Ramos (cell line): ENCODE measurements around the gene CNTN5.

Experiments
- in situ Hi-C: fragments of 300-500 bp; cut with MboI; formaldehyde crosslinking; loops from one replicate; pipeline ENCODE4 v1.14.3; 2022; ENCODE audit warnings: low sequenced_read_pairs; ENCODE audit not compliant: unreplicated experiment

Gene CNTN5

DNA sequence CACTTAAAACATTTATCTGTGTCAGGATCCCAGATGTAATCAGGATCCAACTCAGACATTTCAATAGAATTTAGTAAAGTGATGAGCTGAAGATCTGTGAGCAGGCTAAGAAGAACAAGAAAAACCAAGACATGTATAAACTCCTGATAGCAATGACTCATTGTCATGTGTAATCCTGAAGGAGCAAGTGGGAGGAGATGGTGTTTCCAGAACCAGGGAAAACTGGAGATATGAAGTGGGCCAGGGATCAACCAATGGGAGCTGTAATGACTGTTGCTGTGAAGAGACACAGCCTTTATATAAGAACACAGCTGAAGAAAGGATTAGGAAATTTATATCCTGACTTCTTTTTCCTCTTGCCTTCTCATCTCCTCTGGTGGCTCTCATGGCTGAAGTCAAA, 983.8 kb downstream of the CNTN5 start:
- in situ Hi-C loops = no loop called here

DNA sequence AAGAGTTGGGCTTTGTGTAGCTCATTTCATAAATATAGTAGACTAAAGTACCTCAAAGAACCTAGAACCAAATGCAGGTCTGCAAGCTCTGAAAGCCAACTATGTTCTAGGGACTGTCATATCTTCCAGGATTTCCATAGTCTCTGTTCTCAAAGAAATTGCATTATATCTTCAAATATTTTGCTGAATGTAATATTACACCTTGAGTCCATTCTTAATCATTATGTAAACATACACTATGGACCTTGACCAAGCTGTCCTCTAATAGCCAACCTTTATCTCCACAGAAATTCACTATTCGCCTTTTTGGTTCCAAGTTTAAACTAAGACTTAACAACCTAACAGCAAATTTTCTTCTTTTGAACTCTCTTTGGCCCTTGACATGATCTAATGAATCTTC, 987.7 kb downstream of the CNTN5 start:
- in situ Hi-C loops = no loop called here

GRCh38 chr11:100009728-100010127, 989.0 kb downstream of the CNTN5 start:
- in situ Hi-C loops = no loop called here

DNA sequence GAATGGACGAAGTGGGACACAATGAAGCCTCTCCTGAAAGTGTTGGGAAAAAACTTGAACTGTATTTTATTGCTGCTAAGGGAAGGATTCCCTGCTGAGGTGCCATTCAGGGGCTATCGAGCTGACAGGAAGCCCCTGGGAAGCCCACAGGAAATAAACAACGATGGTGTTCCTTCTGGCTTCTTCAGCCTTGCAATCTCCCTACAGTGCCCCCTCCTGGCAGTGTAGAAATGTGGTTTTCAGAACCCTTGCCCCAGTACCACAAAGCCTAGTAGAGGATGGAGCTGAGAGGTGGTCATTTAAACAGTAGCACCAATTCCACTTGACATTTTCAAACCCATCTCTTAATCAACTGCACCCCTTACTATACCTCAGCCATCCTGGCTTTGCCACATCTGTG, 989.6 kb downstream of the CNTN5 start:
- in situ Hi-C loops = no loop called here

DNA sequence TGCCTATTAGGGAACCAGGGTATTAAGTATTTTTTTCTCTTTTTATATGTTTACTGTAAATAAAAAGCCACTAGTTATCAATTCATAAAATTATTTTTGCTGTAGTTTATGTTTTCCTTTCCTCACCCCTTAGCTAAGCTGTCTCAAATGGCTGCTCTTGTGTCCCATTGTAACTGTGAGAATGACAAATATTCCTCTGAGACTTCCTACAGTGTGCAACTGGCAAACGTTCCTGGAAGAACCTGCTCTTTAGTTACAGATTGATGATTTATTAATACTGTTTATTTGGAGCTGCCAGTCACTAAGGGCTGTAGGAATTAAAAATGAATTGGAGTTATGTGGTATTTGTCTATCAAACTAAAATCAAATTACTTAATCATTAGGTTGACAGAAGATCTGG, 990.9 kb downstream of the CNTN5 start:
- in situ Hi-C loops = no loop called here

DNA sequence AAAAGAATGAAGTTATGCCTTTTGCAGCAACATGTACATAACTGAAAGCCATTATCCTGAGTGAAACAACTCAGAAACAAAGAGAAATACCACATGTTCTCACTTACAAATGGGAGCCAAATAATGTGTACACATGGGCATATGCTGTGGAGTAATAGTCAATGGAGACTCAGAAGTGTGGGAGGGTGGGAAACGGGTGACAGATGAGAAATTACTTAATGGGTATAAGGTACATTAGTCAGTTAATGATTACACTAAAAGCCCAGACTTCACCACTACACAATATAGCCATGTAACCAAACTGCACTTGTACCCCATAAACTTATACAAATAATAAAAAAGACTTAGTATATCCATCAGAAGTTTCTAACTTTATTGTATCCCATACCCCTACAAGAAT, 992.3 kb downstream of the CNTN5 start:
- in situ Hi-C loops = no loop called here

DNA sequence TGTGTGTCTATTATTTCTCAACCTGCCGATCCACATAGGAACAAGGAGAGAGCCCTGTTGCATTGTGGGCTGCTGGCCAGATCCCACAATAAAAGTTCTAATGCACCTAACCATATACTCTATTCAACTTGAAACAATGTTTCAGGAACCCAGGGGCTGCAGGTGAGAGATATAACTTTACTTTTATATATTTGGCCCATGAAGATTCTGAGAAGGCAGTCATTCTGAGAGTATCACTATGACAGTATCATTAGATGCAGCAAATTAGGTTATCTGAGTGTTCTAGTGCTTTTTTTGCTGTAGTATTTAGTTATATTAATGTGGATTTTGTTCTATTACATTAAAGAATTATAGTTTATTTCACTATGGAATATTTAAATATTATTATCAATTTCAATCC, 1011.2 kb downstream of the CNTN5 start:
- in situ Hi-C loops = no loop called here

- in situ Hi-C loops = no loop called here
Observed at GRCh38 chr11:100061006-100061405, 1040.3 kb downstream of the CNTN5 start.

GRCh38 chr11:100066399-100066798, 1045.7 kb downstream of the CNTN5 start:
- in situ Hi-C loops = no loop called here

- in situ Hi-C loops = no loop called here
Observed at GRCh38 chr11:100068116-100068515, 1047.4 kb downstream of the CNTN5 start.

GRCh38 chr11:100072131-100072530, 1051.4 kb downstream of the CNTN5 start:
- in situ Hi-C loops = no loop called here

DNA sequence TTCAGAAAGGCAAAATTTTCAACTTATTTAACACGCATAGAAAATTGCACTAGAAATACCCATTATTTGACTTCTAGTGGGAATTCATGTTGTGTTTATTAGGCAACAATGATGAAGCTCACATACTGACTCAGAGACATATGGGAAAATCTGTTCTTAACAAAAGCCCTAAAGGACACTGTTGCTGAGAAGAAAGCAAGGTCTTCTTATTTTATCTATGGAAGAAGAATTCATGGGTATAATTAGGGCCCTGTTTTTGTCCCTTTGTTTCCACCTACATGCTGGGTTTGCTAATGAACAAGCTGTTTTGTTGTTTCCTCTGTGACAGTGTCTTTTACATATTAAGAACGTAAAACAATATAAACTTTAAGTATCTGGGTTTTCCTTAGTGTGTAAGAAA, 1059.6 kb downstream of the CNTN5 start:
- in situ Hi-C loops = no loop called here

GRCh38 chr11:100080821-100081220, 1060.1 kb downstream of the CNTN5 start:
- in situ Hi-C loops = no loop called here

DNA sequence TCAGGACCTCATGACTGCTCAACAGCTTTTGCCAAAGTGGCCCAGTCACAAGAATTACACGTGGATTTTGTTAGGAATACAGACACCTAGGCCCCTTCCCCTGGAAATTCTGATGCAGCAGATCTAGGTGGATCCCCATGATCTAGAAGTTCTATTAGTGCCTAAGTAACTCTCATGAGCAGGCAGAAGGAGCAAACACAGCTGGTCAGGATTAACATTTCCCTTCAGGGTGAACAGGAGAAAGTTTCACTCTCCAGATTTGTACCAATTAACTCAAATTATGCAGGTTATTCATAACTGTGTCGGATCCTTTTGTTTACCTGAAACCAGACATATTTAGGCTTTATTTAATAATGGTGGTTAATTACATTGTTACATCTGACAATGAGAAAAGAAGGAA, 1072.9 kb downstream of the CNTN5 start:
- in situ Hi-C loops = no loop called here

DNA sequence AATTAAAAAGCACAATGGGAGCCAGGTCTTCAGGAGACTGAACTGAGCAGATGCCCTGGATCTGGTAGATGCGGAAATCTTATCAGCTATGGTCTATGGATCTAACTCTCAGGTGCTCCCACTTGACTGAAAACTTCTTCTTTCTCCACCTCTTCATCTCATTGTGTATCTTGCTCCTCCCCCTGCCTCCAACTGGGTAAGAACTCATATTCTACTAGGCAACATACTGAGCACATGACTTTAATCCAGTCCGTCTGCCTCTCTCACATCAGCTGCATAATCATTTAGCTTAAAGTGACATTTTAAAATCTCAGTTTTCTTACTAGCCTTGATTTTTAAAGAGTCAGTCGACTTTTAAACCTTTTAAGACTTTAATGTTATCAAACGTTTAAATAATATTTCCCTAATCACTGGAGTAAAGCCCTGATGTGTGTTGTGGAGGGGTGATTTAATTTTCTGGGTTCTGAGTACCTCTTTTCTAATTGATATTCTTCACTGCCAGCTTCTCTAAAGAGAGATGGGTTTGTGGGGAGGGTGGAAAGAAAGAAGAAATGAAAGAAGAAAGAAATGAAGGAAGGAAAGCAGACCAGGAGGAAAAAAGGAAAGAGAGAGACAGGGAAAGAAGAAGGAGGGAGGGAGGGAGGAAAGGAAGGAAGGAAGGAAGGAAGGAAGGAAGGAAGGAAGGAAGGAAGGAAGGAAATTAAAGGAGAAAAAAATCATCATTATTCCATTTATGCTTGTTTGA, 1073.5 kb downstream of the CNTN5 start:
- in situ Hi-C loops = no loop called here

DNA sequence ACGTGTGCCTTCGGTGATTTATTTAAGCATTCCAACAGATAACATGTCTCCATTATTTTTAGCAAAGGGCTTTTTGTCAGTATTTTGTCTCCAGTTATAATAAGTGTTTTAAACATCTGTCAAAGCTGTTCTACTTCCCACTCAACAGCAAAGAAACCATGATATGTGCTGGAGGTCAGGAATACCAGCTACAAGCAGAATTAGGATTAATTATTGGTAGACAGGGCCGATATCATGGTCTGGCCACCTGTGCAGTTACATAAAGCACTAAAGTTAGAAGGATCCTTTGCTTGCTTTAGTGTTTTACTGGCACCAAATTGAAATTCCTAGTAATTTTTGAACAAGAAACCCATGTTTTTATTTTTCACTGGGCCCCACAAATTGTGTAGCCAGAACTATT, 1075.1 kb downstream of the CNTN5 start:
- in situ Hi-C loops = no loop called here

DNA sequence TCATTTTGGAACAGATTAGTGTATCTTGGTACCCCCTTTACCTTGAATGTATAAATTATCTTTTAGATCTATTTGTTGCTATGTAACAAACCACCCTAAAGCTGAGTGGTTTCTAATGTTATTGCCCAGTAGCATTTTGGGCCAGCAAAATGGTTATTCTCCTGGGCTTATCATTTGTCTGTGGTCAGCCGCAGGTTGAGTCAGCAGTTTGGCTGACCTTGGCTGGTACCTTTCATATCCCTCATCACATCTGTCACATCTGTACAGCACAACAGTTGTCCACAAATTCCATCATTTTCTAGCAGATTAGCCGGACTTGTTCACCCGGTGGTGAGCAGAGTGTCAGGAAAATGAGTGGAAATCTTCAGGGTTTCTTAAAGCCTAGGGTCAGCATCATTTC, 1077.8 kb downstream of the CNTN5 start:
- in situ Hi-C loops = no loop called here

DNA sequence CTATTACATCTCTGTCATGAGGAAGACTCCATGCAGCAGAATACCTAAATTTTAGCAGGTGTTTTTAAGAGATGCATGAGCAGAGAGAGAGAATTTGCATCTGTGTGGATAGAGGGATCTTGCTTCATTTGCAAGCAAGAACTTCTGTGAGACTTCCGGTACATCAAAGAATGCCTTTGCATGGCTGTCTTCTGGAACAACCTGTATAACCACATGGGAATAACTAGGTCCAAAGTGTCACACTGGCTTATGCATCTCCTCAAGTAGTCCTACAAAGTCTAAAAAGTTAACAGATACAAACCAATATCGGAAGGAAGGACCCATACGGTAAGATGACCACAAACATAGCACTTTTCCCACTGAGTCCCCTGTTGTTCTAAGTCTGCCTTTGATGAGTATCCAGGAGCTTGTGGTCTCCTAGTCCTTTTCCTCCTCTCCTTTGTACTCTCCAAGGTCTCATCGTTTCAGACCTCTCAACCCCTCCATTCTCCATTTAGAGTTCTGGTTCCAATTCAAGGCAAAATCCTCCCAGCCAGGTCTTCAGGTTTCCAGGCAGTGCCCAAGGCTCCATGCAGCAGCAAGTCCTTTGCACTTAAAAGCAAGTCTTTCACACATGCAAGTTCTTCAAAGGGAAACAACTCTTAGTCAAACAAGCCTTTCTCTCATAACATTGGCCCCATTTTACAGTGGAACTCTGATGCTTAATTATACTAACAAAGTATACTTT, 1084.7 kb downstream of the CNTN5 start:
- in situ Hi-C loops = no loop called here

- in situ Hi-C loops = no loop called here
Observed at GRCh38 chr11:100105982-100106358, 1085.2 kb downstream of the CNTN5 start.

DNA sequence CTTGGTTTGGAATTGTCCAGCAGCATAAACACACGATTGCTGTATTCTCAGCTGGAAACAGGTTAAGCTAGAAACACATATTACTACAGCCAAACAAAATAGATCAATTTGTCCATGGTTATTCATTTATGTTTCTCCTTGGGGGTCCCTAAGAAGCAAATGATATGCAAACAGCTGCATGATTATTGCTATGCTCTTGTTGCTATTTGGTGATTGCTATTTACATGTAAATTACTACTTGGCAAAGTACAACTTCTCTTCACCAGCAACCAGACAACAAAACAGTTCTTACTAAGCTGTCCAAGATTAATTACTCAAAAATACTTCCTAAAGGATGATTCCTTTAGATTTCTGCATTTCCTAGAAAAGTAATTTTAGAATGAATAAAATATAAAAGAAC, 1098.4 kb downstream of the CNTN5 start:
- in situ Hi-C loops = no loop called here

GRCh38 chr11:100133114-100133513, 1112.4 kb downstream of the CNTN5 start:
- in situ Hi-C loops = no loop called here

DNA sequence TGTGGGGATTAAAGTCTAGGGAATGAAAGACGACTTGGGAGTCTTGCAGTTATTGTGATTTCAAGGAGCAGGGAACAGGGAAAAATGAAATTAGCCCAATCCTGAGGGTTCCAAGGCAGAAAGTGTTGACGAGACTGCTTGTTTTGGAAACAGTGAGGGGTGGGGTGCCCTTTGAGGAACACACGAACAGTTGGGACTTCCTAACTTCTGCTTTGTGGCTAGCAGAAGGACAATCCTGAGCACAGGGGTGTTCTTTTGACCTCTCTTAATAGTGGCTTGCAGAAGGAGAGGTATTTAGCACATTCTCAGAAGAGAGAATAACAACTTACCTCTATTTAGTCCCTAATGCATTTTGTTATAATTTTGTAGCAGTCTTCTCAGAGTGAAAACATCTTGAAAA, 1120.5 kb downstream of the CNTN5 start:
- in situ Hi-C loops = no loop called here
